ENCODE results near the gene OR9K2. TPM values are rescaled to one million over a fixed set of nuclear protein-coding genes. Genes with fewer than 3 reads are reported as not detected.
"Not testable (repeated sequence)": the region's sequence is repeated elsewhere in the genome, so short reads cannot be mapped to it uniquely, and the experiment has no call there.

OR9K2 gene, protein sequence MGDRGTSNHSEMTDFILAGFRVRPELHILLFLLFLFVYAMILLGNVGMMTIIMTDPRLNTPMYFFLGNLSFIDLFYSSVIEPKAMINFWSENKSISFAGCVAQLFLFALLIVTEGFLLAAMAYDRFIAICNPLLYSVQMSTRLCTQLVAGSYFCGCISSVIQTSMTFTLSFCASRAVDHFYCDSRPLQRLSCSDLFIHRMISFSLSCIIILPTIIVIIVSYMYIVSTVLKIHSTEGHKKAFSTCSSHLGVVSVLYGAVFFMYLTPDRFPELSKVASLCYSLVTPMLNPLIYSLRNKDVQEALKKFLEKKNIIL
- total RNA-seq: not detected in 2 replicates

DNA sequence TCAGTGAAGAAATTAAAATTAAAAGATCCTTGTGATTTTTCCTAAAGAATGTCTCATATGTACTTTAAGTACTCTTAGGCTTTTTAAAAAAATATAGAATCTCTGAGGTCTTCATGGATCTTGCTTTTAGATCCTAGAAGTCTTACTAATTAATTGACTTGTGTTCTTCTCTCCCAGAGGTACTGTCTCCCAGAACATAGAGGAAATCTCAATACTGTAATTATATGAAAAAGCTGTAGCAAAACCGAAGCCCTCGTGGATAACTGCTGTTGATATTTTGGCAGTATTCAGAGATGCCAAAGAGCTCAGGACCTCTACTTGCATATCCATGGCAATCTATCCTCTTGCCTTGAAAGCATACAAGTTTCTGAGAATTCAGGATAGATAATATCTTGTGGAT, at the start of gene OR9K2:
Gene OR9K2 (plus strand): TSS at position 301 of the 400 bp plus-strand sequence. CDS start 3,429 bp downstream, outside the sequence.
- intact Hi-C loops (cut with micrococcal nuclease): no loop called here

DNA sequence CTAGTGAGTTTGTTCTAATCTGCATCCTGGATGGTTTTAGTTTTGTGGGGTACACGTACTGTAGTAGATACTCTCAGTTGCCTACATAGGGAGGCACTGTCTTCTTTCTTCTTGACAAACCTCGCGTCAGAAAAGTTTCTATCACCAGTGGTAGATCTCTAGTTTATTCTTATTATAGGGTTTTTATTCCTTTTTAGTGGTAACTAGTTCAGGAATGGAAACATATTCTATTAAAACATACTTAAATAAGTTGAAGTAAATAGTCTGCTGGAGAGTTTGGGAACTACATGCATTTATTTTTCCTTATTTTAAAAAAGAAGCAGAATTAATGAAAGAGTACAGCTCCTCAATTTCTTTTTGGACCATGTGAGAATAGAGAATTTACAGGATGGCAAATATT, 33.6 kb upstream of the OR9K2 start:
- Mint-ChIP-seq H3K27ac (no peak overlapping the region), H3K9me3 (no peaks in the 10 kb centered on the region), H3K4me1 (ENCODE audit: low read depth) (no peaks in the 10 kb centered on the region), H3K27me3 (ENCODE audit: low read depth) (peaks cover 14% of the 10 kb centered on the region), H3K4me3 (ENCODE audit: low read depth) (no peak overlapping the region), H3K36me3 (ENCODE audit: low read depth) (no peaks in the 10 kb centered on the region)
- intact Hi-C loops (cut with micrococcal nuclease): no loop called here
- DNase-seq (ENCODE audit: low spot score): no peak

More for the DNA sequence above, at the start of gene OR9K2:
- Mint-ChIP-seq H3K9me3 (no peaks in the 10 kb centered on the region), H3K27ac (no peak within 1 kb of the TSS), H3K27me3 (ENCODE audit: low read depth) (peaks cover 8% of the 10 kb centered on the region), H3K36me3 (ENCODE audit: low read depth) (no peaks in the 10 kb centered on the region), H3K4me3 (ENCODE audit: low read depth) (no peak within 1 kb of the TSS), H3K4me1 (ENCODE audit: low read depth) (no peaks in the 10 kb centered on the region)
- DNase-seq (ENCODE audit: low spot score): no peak

DNA sequence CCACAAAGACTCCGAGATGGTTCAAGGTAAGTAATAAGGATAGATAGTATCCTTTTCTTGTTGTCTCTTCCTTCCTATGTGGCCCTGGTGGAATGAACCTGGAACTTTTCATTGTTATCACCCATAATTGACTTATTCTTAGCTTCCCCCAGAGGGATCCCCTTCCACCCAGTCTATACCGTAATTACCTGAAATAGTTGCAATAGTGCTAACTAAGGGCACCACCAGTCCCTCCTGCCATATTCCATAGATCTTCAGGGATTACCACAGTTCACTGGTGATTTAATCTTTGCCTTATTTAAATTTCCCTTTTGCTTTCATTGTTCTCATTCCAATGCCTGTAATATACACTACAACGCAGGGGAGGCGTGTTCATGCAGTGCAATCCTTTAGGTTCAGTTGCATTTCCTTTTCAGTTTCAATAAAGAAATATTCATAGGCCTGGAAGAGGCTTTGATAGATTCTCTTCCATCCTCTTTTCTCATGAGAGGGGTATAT, 13.8 kb upstream of the OR9K2 start:
- no peak for DNase-seq (ENCODE audit: low spot score)
- H3K4me3 Mint-ChIP-seq (ENCODE audit: low read depth): no peak overlapping the region
- H3K27ac Mint-ChIP-seq: no peak overlapping the region
- peaks cover 7% of the 10 kb centered on the region for H3K27me3 Mint-ChIP-seq (ENCODE audit: low read depth)
- intact Hi-C loops (cut with micrococcal nuclease): no loop called here
- H3K4me1 Mint-ChIP-seq (ENCODE audit: low read depth): no peaks in the 10 kb centered on the region
- H3K9me3 Mint-ChIP-seq: no peaks in the 10 kb centered on the region
- H3K36me3 Mint-ChIP-seq (ENCODE audit: low read depth): no peaks in the 10 kb centered on the region

DNA sequence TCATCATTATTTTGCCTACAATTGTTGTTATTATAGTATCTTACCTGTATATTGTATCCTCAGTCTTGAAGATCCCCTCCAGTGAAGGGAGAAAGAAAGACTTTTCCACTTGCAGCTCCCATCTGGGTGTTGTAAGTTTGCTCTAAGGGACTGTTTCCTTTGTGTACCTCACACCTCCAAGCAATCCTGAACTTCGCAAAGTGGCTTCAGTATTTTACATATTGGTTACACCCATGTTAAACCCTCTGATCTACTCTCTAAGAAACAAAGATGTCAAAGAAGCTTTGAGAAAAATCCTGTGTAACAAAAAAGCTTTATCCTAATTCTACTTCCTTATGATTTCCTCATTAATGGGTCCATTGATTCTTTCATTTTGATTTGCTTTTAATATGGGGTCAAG, 10.1 kb upstream of the OR9K2 start:
- H3K4me3 Mint-ChIP-seq (ENCODE audit: low read depth): no peak overlapping the region
- H3K36me3 Mint-ChIP-seq (ENCODE audit: low read depth): no peaks in the 10 kb centered on the region
- no peak for DNase-seq (ENCODE audit: low spot score)
- intact Hi-C loops (cut with micrococcal nuclease): no loop called here
- H3K27ac Mint-ChIP-seq: no peak overlapping the region
- H3K27me3 Mint-ChIP-seq (ENCODE audit: low read depth): peaks cover 3% of the 10 kb centered on the region
- no peaks in the 10 kb centered on the region for H3K9me3 Mint-ChIP-seq
- no peaks in the 10 kb centered on the region for H3K4me1 Mint-ChIP-seq (ENCODE audit: low read depth)

DNA sequence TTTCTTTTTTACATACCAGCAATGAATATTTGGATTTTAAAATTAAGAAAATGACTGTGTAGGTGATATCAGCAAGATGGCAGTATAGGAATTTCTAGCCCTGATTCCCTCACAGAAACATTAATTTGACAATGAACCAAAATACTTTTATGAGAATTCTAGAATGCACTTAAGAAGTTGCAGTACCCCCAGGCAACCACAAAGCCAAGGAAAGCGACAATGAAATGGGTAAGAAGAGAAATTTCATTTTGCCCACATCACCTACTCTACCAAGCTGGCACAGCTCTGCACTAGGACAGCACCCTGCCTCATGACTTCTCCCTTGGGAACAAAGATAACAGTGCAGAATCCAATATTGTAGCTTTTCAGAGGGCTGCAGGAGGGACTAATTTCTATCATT, 6.6 kb downstream of the OR9K2 start:
- Mint-ChIP-seq H3K4me3 (ENCODE audit: low read depth) (no peak overlapping the region), H3K4me1 (ENCODE audit: low read depth) (no peaks in the 10 kb centered on the region), H3K27me3 (ENCODE audit: low read depth) (peaks cover 22% of the 10 kb centered on the region), H3K36me3 (ENCODE audit: low read depth) (no peaks in the 10 kb centered on the region), H3K9me3 (no peaks in the 10 kb centered on the region), H3K27ac (no peak overlapping the region)
- intact Hi-C loops (cut with micrococcal nuclease): no loop called here
- no peak for DNase-seq (ENCODE audit: low spot score)

DNA sequence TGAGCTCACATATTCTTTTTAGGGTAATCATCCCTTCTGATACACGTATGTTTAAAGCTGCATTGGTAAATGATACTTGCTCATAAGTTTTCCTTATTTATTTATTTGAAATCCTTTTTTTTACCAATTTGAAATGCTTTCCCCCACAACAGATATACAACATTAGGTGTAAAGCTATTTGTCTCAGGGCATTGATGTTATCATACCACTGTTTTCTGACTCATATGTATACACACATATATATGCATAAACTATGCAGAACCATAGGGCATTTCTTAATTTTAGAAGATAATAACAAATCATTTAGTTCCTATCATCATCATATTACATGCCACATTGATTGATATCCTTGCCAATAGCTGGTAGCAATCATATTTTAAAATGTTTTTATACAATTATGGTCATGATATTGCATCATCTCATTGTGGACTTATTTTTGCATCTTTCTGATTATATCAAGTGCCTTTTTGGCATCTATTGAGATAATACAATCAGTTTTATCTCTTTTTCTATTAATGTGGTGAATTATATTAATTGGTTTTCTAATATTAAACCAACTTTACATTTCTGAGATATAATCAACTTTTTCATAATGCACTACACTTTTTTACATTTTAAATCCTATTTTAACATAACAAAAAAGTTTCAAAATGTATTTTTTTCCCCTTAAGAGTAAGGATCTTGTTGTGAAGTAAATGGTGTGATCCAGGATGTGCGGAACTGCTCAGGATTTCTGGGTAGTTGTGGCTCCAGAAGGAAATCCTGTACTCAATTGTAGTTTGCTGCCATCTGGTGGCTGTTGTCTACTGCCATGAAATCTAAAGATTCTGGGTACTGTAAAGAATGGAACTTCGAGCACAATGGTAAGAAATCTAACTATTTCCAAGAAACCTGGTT, 16.7 kb downstream of the OR9K2 start:
- Mint-ChIP-seq H3K27ac (no peak overlapping the region), H3K4me1 (ENCODE audit: low read depth) (no peaks in the 10 kb centered on the region), H3K9me3 (no peaks in the 10 kb centered on the region), H3K36me3 (ENCODE audit: low read depth) (no peaks in the 10 kb centered on the region), H3K27me3 (ENCODE audit: low read depth) (peaks cover 19% of the 10 kb centered on the region), H3K4me3 (ENCODE audit: low read depth) (no peak overlapping the region)
- intact Hi-C loops (cut with micrococcal nuclease): loop anchor here (2.0 to 10.0 kb wide), 2 partner anchors 150 to 388 kb away; no protein-coding TSS in a partner anchor
- DNase-seq (ENCODE audit: low spot score): no peak

DNA sequence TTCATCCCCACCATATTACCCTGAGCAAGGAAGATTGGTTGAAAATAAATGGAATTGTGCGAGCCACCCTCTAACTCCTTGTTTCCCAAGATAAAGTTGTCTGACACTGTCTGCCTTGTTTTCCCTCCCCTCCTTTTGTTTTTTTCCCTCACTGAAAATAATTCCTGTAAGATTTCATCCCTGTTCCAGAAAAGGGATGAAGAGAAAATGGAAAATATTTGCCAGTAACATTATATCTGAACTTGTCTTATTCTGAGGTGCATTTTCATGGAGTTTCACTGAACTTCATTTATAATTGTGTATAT, 17.3 kb downstream of the OR9K2 start:
- Mint-ChIP-seq H3K36me3 (ENCODE audit: low read depth) (no peaks in the 10 kb centered on the region), H3K4me3 (ENCODE audit: low read depth) (no peak overlapping the region), H3K9me3 (no peaks in the 10 kb centered on the region), H3K4me1 (ENCODE audit: low read depth) (no peaks in the 10 kb centered on the region), H3K27ac (no peak overlapping the region), H3K27me3 (ENCODE audit: low read depth) (peaks cover 16% of the 10 kb centered on the region)
- intact Hi-C loops (cut with micrococcal nuclease): loop anchor here (2.0 to 10.0 kb wide), 2 partner anchors 151 to 389 kb away; no protein-coding TSS in a partner anchor
- no peak for DNase-seq (ENCODE audit: low spot score)

DNA sequence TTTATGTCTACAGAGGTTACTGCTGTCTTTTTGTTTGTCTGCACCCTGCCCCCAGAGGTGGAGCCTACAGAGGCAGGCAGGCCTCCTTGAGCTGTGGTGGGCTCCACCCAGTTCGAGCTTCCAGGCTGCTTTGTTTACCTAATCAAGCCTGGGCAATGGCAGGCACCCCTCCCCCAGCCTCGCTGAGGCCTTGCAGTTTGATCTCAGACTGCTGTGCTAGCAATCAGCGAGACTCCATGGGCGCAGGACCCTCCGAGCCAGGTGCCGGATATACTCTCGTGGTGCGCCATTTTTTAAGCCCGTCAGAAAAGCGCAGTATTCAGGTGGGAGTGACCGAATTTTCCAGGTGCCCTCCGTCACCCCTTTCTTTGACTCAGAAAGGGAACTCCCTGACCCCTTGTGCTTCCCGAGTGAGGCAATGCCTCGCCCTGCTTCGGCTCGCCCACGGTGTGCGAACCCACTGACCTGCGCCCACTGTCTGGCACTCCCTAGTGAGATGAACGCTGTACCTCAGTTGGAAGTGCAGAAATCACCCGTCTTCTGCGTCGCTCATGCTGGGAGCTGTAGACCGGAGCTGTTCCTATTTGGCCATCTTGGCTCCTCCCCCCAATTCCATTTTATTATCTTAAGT, 40.9 kb downstream of the OR9K2 start:
- H3K27ac Mint-ChIP-seq; DNase-seq (ENCODE audit: low spot score); H3K4me3 Mint-ChIP-seq (ENCODE audit: low read depth); H3K27me3 Mint-ChIP-seq (ENCODE audit: low read depth); H3K9me3 Mint-ChIP-seq; H3K4me1 Mint-ChIP-seq (ENCODE audit: low read depth); H3K36me3 Mint-ChIP-seq (ENCODE audit: low read depth); intact Hi-C loops (cut with micrococcal nuclease): not testable (repeated sequence)

DNA sequence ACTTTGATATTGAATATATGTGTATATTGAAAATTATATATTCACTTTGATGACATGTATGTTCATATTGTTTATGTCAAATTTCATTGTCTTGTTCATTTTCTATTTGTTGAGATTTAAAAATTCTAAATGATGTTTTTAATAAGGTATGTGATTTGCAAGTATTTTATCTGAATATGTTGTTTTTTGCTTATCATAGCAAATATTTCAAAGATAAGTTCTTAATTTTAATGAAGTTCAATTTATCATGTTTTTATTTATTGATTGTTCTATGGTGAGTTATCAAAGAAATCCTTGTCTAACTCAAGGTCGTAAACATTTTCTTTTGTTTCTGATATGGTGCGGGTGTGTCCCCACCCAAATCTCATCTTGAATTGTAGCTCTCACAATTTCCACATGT, 45.2 kb downstream of the OR9K2 start:
- H3K36me3 Mint-ChIP-seq (ENCODE audit: low read depth): no peaks in the 10 kb centered on the region
- intact Hi-C loops (cut with micrococcal nuclease): no loop called here
- no peak overlapping the region for H3K4me3 Mint-ChIP-seq (ENCODE audit: low read depth)
- H3K4me1 Mint-ChIP-seq (ENCODE audit: low read depth): no peaks in the 10 kb centered on the region
- H3K27me3 Mint-ChIP-seq (ENCODE audit: low read depth): peaks cover 2% of the 10 kb centered on the region
- DNase-seq (ENCODE audit: low spot score): no peak
- no peaks in the 10 kb centered on the region for H3K9me3 Mint-ChIP-seq
- no peak overlapping the region for H3K27ac Mint-ChIP-seq

DNA sequence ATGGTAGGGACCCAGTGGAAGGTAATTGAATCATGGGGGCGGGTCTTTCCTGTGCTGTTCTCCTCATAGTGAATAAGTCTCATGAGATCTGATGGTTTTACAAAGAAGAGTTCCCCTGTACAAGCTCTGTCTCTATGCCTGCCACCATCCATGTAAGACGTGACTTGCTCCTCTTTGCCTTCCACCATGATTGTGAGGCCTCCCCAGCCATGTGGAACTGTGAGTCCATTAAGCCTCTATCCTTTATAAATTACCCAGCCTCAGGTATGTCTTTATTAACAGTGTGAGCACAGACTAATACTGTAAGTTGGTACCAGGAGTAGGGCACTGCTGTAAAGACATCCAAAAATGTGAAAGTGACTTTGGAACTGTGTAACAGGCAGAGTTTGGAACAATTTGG, 45.6 kb downstream of the OR9K2 start:
- H3K4me1 Mint-ChIP-seq (ENCODE audit: low read depth); H3K4me3 Mint-ChIP-seq (ENCODE audit: low read depth); H3K36me3 Mint-ChIP-seq (ENCODE audit: low read depth); H3K9me3 Mint-ChIP-seq; intact Hi-C loops (cut with micrococcal nuclease); H3K27ac Mint-ChIP-seq; DNase-seq (ENCODE audit: low spot score); H3K27me3 Mint-ChIP-seq (ENCODE audit: low read depth): not testable (repeated sequence)

DNA sequence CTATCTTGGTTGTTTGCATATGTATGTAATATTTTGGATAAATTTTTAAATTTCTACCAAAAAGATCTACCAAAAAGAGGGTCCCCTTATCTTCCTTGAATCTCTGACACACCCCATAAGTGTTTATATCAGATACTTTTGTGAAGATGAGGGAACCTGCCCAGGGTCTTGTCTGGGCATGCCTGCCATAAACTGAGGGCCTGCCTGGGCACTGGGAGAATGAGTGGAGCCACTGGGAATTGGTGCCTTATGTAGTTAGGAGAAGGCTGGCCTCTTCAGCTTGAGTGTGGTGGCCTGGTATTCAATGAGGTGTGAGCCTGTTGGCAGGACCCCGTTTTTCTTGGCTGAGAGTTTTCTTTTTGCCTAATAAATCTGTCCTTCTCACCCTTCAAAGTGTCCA, 46.5 kb downstream of the OR9K2 start:
- H3K27ac Mint-ChIP-seq: no peak overlapping the region
- H3K36me3 Mint-ChIP-seq (ENCODE audit: low read depth): no peaks in the 10 kb centered on the region
- H3K9me3 Mint-ChIP-seq: no peaks in the 10 kb centered on the region
- DNase-seq (ENCODE audit: low spot score): no peak
- peaks cover 5% of the 10 kb centered on the region for H3K27me3 Mint-ChIP-seq (ENCODE audit: low read depth)
- intact Hi-C loops (cut with micrococcal nuclease): no loop called here
- H3K4me3 Mint-ChIP-seq (ENCODE audit: low read depth): no peak overlapping the region
- no peaks in the 10 kb centered on the region for H3K4me1 Mint-ChIP-seq (ENCODE audit: low read depth)

DNA sequence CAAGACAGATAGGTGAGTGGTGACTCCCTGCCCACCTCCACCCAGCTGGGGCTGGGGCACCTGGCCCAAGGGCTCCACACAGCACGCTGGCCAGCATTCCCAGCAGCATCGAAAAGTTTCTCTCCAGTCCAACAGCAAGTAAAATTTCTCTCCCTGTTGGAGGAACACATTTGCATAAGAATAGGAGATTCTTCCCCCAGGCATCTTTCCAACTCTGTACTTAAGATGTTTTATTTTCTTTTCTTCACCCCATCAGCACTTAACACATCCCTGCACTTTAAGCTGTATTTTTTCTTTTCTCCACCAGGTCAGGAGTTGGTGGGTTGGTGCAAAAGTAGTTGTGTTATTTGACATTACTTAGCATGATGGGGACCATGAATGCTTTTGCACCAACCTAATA, 47.2 kb downstream of the OR9K2 start:
- intact Hi-C loops (cut with micrococcal nuclease): no loop called here
- Mint-ChIP-seq H3K9me3 (no peaks in the 10 kb centered on the region), H3K27ac (no peak overlapping the region), H3K27me3 (ENCODE audit: low read depth) (peaks cover 13% of the 10 kb centered on the region), H3K4me1 (ENCODE audit: low read depth) (no peaks in the 10 kb centered on the region), H3K36me3 (ENCODE audit: low read depth) (no peaks in the 10 kb centered on the region), H3K4me3 (ENCODE audit: low read depth) (no peak overlapping the region)
- DNase-seq (ENCODE audit: low spot score): no peak

Measured in activated T-helper 2 cell treated with anti-CD3 and anti-CD28 coated beads, Interferon-gamma antibody, Interleukin-2, Interleukin-4, amounts not matched to agents 10 μg/mL and 5 μg/mL and 100 μg/mL, durations not matched to agents 14 hours and 24 hours and 36 hours (primary cell).